Epithelial cell of proximal tubule (primary cell): ENCODE measurements around the gene LNPEP. TPM values are rescaled to one million over a fixed set of nuclear protein-coding genes. Genes with fewer than 3 reads are reported as not detected.

Experiments used
- DNase-seq: peaks from one replicate; pipeline ENCODE4 v3.0.0-alpha.2; 2011; ENCODE audit warnings: low read depth
- H3K4me3 ChIP-seq: 2 replicates; pipeline ENCODE4 v1.5.1; 2011; ENCODE audit warnings: low read depth, mild to moderate bottlenecking, low read length
- CTCF ChIP-seq: conservative IDR thresholded peaks from 2 replicates; pipeline ENCODE4 v1.5.1; 2012; ENCODE audit warnings: low read depth, mild to moderate bottlenecking, low read length
- total RNA-seq: library from RNA; depleted of rRNA; stranded (reverse); fragments of >200 nt; gene quantifications from 2 replicates; pipeline ENCODE4 v1.2.3, GENCODE V29; 2015

LNPEP gene
- total RNA-seq, 1 donor from 2014 or later: 21.4 TPM

- TF ChIP-seq CTCF: no peak
- no peak overlapping the region for H3K4me3 ChIP-seq
- no peak for DNase-seq
Measured at GRCh38 chr5:97021416-97021815, 85.5 kb downstream of the LNPEP start.

GRCh38 chr5:97022898-97023297, 87.0 kb downstream of the LNPEP start:
- no peak for DNase-seq
- TF ChIP-seq CTCF: no peak
- H3K4me3 ChIP-seq: no peak overlapping the region

GRCh38 chr5:97026721-97027120, 90.8 kb downstream of the LNPEP start:
- DNase-seq: no peak
- H3K4me3 ChIP-seq: no peak overlapping the region
- no peak for TF ChIP-seq CTCF

- TF ChIP-seq CTCF: no peak
- no peak for DNase-seq
- no peak overlapping the region for H3K4me3 ChIP-seq
Measured at GRCh38 chr5:97037819-97038218, 101.9 kb downstream of the LNPEP start.

DNA sequence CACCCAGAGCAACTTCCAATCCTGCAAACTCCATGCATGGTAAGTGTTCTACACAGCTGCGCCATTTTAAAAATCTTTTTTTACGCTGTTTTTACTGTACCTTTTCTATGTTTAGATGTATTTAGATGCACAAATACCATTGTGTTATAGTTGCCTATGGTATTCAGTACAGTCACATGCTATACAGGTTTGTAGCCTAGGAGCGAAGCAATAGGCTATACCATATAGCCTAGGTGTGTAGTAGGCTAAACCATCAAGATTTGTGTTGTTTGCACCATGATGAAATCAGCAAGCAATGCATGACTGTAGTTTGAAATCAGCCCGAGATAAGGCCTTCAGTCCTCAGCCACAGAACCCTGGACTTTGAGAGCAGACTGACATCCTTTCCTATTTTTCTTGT, 105.4 kb downstream of the LNPEP start:
- no peak overlapping the region for H3K4me3 ChIP-seq
- TF ChIP-seq CTCF: no peak
- DNase-seq: no peak

GRCh38 chr5:97042996-97043395, 107.1 kb downstream of the LNPEP start:
- DNase-seq: peak; percentile 61
- TF ChIP-seq CTCF: no peak
- no peak overlapping the region for H3K4me3 ChIP-seq

DNA sequence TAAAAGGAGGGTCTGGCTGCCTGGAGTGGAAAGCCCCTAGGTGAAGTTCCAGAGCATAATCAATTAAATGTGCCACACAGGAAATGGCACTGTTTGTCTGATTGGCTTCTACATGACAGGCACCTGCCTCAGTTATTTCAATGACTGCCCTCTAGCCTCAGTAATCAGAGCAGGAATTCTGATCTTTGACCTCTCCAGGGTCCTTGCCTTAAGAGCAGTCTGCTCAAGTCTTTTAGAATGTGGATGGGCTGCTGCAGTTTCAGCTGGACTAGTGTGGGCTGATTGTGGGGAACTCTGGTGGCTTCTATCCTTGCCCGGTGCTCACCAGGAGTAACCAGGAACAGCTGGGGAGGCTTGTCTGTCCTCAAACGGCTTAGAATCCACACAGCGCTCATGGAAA, 107.6 kb downstream of the LNPEP start:
- DNase-seq: no peak
- no peak overlapping the region for H3K4me3 ChIP-seq
- no peak for TF ChIP-seq CTCF
